AG10803 (cell line): ENCODE data around the gene TFAP2D.

Experiments
- DNase-seq: peaks from one replicate; pipeline ENCODE4 v3.0.0; 2010; ENCODE audit warnings: low read depth
- H3K4me3 ChIP-seq: 2 replicates; pipeline ENCODE4 v1.5.1; 2011; ENCODE audit warnings: mild to moderate bottlenecking, low read length, control low read depth
- CTCF ChIP-seq: conservative IDR thresholded peaks from 2 replicates; pipeline ENCODE4 v1.5.1; 2011; ENCODE audit warnings: mild to moderate bottlenecking, low read length, control low read depth, inconsistent platforms

TFAP2D gene

DNA sequence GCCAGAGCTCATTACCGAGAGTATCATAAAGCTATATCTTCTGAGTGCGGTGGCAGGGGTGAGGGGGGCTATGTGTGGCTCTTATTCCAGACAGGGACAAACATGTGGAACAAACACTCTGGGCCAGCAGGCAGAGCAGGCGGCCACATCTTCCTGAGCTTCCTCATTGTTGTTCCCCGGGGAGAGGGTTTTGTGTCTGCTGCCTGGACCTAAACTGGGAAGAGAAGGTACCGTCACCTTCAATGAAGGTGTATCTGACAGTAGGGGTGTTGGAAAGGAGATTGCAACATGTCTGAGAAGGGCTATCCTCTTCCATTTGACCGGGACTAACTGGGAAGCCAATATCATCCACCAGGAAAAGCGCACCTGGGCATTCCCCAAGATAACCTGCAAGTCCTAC is 1.6 kb upstream of the TFAP2D start:
- TF ChIP-seq CTCF: no peak
- DNase-seq: no peak
- no peak overlapping the region for H3K4me3 ChIP-seq

GRCh38 chr6:50712291-50712690 is 1.0 kb upstream of the TFAP2D start:
- H3K4me3 ChIP-seq: no peak overlapping the region
- TF ChIP-seq CTCF: no peak
- DNase-seq: no peak

GRCh38 chr6:50713977-50714486 is 706 bp downstream of the TFAP2D start:
- no peak for TF ChIP-seq CTCF
- DNase-seq: no peak
- no peak overlapping the region for H3K4me3 ChIP-seq

DNA sequence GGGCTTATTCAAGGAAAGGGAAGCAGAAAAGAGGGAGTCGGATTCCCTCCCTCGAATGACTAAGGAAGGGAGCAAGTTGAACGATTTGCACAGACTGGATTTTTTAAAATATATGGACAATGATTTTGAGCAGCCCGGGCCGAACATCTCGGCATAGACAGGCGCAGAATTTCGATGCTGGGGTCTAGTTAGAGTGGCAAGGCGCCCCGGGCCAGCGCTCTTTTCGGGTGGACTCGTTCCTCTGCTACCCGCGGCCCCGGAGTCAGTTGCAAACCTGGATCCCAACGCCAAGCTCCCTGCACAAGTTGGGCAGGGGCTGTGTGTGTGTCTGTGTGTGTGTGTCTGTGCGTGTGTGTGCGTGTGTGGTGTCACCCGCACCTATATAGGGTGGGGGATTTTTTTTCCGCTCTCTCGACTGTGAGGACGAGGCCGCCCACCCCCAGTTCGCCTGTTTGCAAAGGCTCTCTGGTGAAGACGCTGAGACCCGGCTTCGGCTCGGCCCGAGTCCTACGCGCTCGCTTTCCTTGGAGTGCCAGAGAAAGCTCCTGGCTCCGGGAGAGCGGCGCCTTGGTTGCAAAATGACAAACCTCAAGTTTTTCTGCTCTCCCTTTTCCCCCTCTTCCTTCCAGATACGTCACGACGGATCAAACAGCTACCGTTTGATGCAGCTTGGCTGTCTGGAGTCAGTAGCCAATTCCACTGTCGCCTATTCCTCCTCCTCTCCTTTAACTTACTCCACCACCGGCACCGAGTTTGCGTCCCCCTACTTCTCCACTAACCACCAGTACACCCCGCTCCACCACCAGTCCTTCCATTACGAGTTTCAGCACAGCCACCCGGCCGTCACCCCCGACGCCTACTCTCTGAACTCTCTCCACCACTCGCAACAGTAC is 1.4 kb downstream of the TFAP2D start:
- no peak for DNase-seq
- no peak for TF ChIP-seq CTCF
- H3K4me3 ChIP-seq: no peak overlapping the region

- no peak for TF ChIP-seq CTCF
- DNase-seq: no peak
Measured at GRCh38 chr6:50716899-50717509, 3.7 kb downstream of the TFAP2D start.

DNA sequence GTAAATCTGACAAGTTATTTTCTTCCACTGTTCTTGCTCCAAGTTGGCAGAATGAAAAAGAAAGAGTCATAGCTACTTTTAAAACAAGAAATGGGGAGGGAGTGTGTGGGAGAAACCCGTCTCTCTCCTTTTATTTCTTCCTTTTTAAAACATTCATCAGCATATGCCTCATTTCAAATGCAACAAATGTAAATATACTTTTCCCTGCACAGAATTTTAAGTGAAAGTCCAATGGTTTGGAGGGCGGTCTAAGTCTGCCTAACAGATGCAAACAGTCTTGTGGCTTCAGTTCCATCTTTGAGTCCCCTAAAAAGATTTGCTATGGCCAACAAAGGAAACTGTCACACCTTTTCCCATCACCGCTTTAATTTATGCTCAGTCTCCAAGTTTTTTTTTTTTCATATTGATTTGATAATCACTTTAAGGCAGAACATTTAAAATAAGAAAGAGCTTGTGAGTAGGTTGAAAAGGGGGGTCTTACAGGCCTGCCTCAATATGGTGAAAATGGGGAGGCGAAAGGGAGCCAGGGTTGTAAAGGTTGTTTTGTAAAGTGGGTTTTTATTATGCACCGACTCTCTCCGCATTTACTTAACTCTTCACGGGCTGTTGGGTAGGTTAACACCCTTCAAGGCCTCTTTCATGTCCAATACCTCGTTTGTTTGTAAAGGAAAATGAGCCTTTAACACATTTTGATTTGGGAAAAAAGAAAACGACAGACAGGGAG is 4.6 kb downstream of the TFAP2D start:
- no peak overlapping the region for H3K4me3 ChIP-seq
- DNase-seq: no peak
- no peak for TF ChIP-seq CTCF

More at GRCh38 chr6:50716899-50717509, 3.7 kb downstream of the TFAP2D start:
- H3K4me3 ChIP-seq: no peak overlapping the region
